Measurements from ENCODE around the gene LPO.

The LPO gene

DNA sequence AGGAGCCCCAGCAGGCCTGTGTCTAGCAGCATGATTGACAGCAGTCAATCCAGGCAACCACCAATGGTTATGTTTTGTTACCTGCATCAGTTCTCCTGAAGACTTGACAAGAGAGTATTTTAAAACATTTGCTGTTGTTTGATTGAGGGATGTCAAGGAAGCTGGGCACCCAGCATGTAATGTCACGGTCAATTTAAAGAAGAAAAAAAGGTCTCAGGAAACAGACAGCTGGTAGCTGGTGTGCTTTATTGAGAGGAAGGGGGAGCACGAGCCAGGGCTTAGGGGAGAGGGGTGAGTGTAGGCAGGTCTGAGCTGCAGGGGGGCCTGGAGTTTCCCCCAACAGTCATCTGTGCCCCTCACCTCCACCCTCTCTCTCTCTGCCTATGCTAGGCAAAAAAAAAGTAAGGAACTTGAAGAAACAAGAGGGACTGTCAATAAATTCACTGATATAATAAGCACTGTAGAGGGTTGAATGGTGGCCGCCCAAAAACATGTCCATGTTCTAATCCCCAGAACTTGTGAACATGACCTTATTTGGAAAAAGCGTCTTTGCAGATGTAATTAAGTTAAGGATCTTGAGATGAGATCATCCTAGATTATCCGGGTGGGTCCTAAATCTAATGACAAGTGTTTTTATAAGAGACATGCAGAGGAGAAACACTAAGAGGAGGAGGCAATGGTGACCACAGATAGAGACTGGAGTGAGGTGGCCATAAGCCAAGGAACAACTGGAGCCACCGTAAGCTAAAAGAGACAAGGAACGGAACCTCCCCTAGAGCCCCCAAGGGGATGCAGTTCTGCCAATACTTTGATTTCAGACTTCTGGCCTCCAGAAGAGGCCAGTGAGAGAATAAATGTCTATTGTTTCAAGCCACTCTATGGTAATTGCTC, 75.7 kb downstream of the LPO start:
- no peak for DNase-seq (ENCODE audit: low read depth, low spot score)
- ChIA-PET POLR2A (no interaction called here), CTCF (interaction anchor here (0.6 to 7.8 kb wide), 8 partner anchors 9 to 165 kb away, joined by 3 to 138 read pairs (median 4); partner anchors contain the start of gene RNF43)
- TF ChIP-seq, protein P1, sequence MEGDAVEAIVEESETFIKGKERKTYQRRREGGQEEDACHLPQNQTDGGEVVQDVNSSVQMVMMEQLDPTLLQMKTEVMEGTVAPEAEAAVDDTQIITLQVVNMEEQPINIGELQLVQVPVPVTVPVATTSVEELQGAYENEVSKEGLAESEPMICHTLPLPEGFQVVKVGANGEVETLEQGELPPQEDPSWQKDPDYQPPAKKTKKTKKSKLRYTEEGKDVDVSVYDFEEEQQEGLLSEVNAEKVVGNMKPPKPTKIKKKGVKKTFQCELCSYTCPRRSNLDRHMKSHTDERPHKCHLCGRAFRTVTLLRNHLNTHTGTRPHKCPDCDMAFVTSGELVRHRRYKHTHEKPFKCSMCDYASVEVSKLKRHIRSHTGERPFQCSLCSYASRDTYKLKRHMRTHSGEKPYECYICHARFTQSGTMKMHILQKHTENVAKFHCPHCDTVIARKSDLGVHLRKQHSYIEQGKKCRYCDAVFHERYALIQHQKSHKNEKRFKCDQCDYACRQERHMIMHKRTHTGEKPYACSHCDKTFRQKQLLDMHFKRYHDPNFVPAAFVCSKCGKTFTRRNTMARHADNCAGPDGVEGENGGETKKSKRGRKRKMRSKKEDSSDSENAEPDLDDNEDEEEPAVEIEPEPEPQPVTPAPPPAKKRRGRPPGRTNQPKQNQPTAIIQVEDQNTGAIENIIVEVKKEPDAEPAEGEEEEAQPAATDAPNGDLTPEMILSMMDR (IDR thresholded peaks at IDR 0.05; ENCODE audit: insufficient read depth, low read length, missing control alignments): no peak
- no peak overlapping the region for H3K4me3 ChIP-seq (ENCODE audit: low read depth, low read length)

DNA sequence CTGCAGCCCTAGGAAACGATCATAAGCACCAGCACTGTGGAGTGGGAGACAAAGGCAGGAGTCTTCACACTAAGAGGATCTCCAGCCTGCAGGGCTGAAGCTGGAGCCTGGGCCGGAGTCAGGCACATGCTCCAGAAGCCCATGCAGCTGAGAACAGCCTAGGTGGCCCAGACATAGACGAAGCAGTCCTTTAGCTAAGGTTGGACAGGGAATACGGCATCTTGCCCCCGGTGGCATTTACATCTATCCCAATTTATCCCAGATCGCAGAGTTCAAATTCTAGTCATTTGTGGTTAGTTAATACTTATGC, 76.3 kb downstream of the LPO start:
- CTCF ChIA-PET: interaction anchor here (0.6 to 7.8 kb wide), 7 partner anchors 8 to 165 kb away, joined by 3 to 138 read pairs (median 4); partner anchors contain the start of gene RNF43
- DNase-seq (ENCODE audit: low read depth, low spot score): no peak
- no peak overlapping the region for H3K4me3 ChIP-seq (ENCODE audit: low read depth, low read length)
- TF ChIP-seq, protein P1 (IDR thresholded peaks at IDR 0.05; ENCODE audit: insufficient read depth, low read length, missing control alignments): no peak
- POLR2A ChIA-PET: no interaction called here

DNA sequence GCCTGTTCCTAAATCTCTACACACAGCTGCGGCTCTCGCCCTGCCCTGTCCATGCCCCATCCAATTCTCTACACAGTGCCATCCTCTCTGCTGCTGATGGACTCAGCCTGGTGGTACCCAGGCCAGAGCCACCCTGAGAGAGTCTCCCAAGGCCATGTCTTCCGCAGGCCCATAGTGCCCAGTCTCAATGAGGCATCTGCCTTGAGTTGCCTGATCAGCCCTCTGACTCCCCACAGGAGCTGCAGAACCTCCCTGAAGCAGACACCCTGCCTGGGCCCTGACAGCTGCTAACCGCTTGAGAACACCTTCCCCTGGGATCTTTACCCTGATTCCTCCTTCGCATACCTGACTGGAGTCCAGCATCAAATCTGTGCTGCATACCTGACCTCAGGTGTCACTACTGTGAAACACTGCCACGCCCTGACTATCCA, 76.9 kb downstream of the LPO start:
- TF ChIP-seq, protein P1 (IDR thresholded peaks at IDR 0.05; ENCODE audit: insufficient read depth, low read length, missing control alignments): no peak
- DNase-seq (ENCODE audit: low read depth, low spot score): no peak
- ChIA-PET POLR2A (no interaction called here), CTCF (interaction anchor here (0.7 to 7.8 kb wide), 12 partner anchors 8 to 133 kb away, joined by 3 to 138 read pairs (median 4); partner anchors contain the start of genes RNF43 and SUPT4H1)
- no peak overlapping the region for H3K4me3 ChIP-seq (ENCODE audit: low read depth, low read length)

DNA sequence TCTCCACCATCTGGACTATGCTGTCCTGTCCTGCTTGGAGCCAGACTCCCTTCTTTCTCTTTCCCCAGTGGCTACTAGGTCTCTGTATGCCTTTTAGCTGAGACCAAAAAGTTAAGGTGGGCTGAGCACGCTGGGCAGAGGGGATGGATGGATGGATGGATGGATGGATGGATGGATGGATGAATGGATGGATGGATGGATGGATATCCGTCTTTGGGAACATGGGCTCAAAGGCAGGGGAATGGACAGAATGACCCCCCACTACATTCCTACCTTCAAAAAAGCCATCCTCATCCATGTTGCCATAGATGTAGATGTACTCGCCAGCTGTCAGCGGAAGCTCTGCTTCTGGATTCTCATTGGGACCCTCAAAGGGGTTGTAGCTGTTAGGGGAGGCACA, 77.4 kb downstream of the LPO start:
- no peak overlapping the region for H3K4me3 ChIP-seq (ENCODE audit: low read depth, low read length)
- TF ChIP-seq, protein P1 (IDR thresholded peaks at IDR 0.05; ENCODE audit: insufficient read depth, low read length, missing control alignments): no peak
- CTCF ChIA-PET: interaction anchor here (0.9 to 7.8 kb wide), 12 partner anchors 11 to 132 kb away, joined by 3 to 138 read pairs (median 6); partner anchors contain the start of genes RNF43, SUPT4H1 and TSPOAP1
- POLR2A ChIA-PET: interaction anchor here (0.5 kb wide), 1 partner anchor 31 kb away, joined by 3 read pairs; no protein-coding TSS in a partner anchor
- DNase-seq (ENCODE audit: low read depth, low spot score): no peak

DNA sequence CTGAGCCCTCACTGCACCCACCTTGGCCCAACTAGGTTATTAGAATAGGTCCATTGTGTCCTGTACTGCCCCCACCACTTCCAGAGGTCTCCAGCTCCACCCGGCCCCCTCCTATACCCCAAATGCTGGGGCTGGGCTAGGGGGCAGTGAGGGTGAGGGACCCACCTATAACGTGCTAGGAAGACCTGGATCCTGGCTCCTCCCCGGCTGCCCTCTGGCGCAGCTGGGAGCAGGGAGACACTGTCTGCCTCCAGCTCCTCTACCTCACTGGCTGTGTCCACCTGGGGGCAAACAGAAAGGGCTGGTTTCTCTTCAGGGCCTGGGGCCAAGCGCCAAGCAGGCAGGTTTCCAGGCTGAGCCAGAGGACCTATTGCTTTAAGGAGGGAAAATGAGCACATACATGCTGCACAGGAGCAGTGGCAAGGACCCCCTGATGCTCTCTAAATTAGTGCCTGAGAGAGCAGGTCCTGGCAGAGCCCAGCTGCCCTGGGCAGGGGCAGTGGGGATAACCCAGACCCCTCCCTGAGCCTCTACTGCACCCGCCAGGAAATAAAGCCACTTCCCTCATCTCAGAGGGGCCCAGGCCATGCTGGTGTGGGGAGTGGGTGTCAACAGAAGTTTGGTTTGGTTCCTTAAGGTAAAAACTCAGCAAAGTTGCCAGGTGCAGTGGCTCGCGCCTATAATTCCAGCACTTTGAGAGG, 78.0 kb downstream of the LPO start:
- TF ChIP-seq, protein P1 (IDR thresholded peaks at IDR 0.05; ENCODE audit: insufficient read depth, low read length, missing control alignments): no peak
- ChIA-PET POLR2A (interaction anchor here (0.5 to 1.7 kb wide), 3 partner anchors 23 to 36 kb away, joined by 3 to 12 read pairs (median 6); partner anchors contain the start of gene SUPT4H1), CTCF (interaction anchor here (0.9 to 7.8 kb wide), 30 partner anchors 8 to 200 kb away, joined by 3 to 138 read pairs (median 6); partner anchors contain the start of genes RNF43, SUPT4H1 and TSPOAP1)
- DNase-seq (ENCODE audit: low read depth, low spot score): no peak
- no peak overlapping the region for H3K4me3 ChIP-seq (ENCODE audit: low read depth, low read length)

Measured in AG04449 (cell line).